ENCODE results near the gene CSAD. TPM values are rescaled to one million over a fixed set of nuclear protein-coding genes. Genes with fewer than 3 reads are reported as not detected.

The CSAD gene
- total RNA-seq, 1 donor from 2014 or later = 30.7 TPM

- no peak overlapping the region for H3K27ac ChIP-seq
- intact Hi-C loops (cut with DNase I) = loop anchor here (2.0 kb wide), 2 partner anchors 38 to 132 kb away; no protein-coding TSS in a partner anchor
- peaks cover under 1 to 3% of the 10 kb centered on the region in 2 donors for H3K36me3 ChIP-seq
- no peak for DNase-seq (ENCODE audit: low spot score in 2 of 2)
- peaks cover 3 to 8% of the 10 kb centered on the region in 2 donors for H3K4me1 ChIP-seq
- H3K27me3 ChIP-seq = no peaks in the 10 kb centered on the region
- TF ChIP-seq CTCF (IDR thresholded peaks at IDR 0.05) = no peak
- no peak overlapping the region for H3K4me3 ChIP-seq
- no peaks in the 10 kb centered on the region for H3K9me3 ChIP-seq
Measured at GRCh38 chr12:53196486-53196885, 15.8 kb upstream of the CSAD start.

GRCh38 chr12:53195516-53196420, 15.0 kb upstream of the CSAD start:
- H3K27ac ChIP-seq = no peak overlapping the region
- no peak overlapping the region for H3K4me3 ChIP-seq
- no peaks in the 10 kb centered on the region for H3K27me3 ChIP-seq
- intact Hi-C loops (cut with DNase I) = loop anchor here (2.0 kb wide), 2 partner anchors 37 to 131 kb away; no protein-coding TSS in a partner anchor
- no peak for TF ChIP-seq CTCF (IDR thresholded peaks at IDR 0.05)
- H3K4me1 ChIP-seq = peaks cover 3 to 4% of the 10 kb centered on the region in 2 donors
- H3K9me3 ChIP-seq = no peaks in the 10 kb centered on the region
- H3K36me3 ChIP-seq = peaks cover 3 to 7% of the 10 kb centered on the region in 2 donors
- no peak for DNase-seq (ENCODE audit: low spot score in 2 of 2)

- no peaks in the 10 kb centered on the region for H3K9me3 ChIP-seq
- intact Hi-C loops (cut with DNase I) = no loop called here
Measured at GRCh38 chr12:53194973-53195372, 14.2 kb upstream of the CSAD start.

GRCh38 chr12:53193985-53194716, 13.4 kb upstream of the CSAD start:
- TF ChIP-seq CTCF (IDR thresholded peaks at IDR 0.05) = no peak
- peaks cover 3 to 11% of the 10 kb centered on the region in 2 donors for H3K4me1 ChIP-seq
- no peak for DNase-seq (ENCODE audit: low spot score in 2 of 2)
- no peak overlapping the region for H3K4me3 ChIP-seq
- H3K36me3 ChIP-seq = peaks cover 3 to 8% of the 10 kb centered on the region in 2 donors
- intact Hi-C loops (cut with DNase I) = no loop called here
- no peak overlapping the region for H3K27ac ChIP-seq
- no peaks in the 10 kb centered on the region for H3K9me3 ChIP-seq
- no peaks in the 10 kb centered on the region for H3K27me3 ChIP-seq

More at GRCh38 chr12:53194973-53195372, 14.2 kb upstream of the CSAD start:
- DNase-seq (ENCODE audit: low spot score in 2 of 2) = no peak
- TF ChIP-seq CTCF (IDR thresholded peaks at IDR 0.05) = no peak
- Histone ChIP-seq H3K36me3 (peaks cover 3 to 8% of the 10 kb centered on the region in 2 donors), H3K27ac (no peak overlapping the region), H3K4me3 (no peak overlapping the region), H3K4me1 (peaks cover 3 to 9% of the 10 kb centered on the region in 2 donors), H3K27me3 (no peaks in the 10 kb centered on the region)

GRCh38 chr12:53193040-53193439, 12.3 kb upstream of the CSAD start:
- Histone ChIP-seq H3K36me3 (peaks cover 6 to 14% of the 10 kb centered on the region in 2 donors), H3K9me3 (no peaks in the 10 kb centered on the region), H3K27ac (no peak overlapping the region), H3K4me1 (peaks cover under 1 to 11% of the 10 kb centered on the region in 2 donors), H3K4me3 (no peak overlapping the region), H3K27me3 (no peaks in the 10 kb centered on the region)
- no peak for TF ChIP-seq CTCF (IDR thresholded peaks at IDR 0.05)
- intact Hi-C loops (cut with DNase I) = no loop called here
- no peak for DNase-seq (ENCODE audit: low spot score in 2 of 2)

Data from ascending aorta (tissue), 2 donors.